C4-2B (cell line): ENCODE results near the gene SIGLEC1.

Experiments used
- H3K27ac ChIP-seq: fragments of 450-650 bp; 2 replicates; pipeline ENCODE4 v1.5.1; 2017
- ZFX ChIP-seq: fragments of 450-650 bp; IDR thresholded peaks from 2 replicates; pipeline ENCODE4 v1.6.1; 2017
- TF ChIP-seq, protein P1 (sequence below): fragments of 450-650 bp; conservative IDR thresholded peaks from 2 replicates; pipeline ENCODE4 v1.5.1; 2017; ENCODE audit warnings: mild to moderate bottlenecking

SIGLEC1 gene

GRCh38 chr20:3712279-3712873, at the start of gene SIGLEC1:
Gene SIGLEC1, minus strand, starts transcription at chr20:3712600. Its CDS starts 5,472 bp downstream, at chr20:3707128.
- H3K27ac ChIP-seq = no peak within 1 kb of the TSS
- no peak for TF ChIP-seq ZFX
- TF ChIP-seq, protein P1, sequence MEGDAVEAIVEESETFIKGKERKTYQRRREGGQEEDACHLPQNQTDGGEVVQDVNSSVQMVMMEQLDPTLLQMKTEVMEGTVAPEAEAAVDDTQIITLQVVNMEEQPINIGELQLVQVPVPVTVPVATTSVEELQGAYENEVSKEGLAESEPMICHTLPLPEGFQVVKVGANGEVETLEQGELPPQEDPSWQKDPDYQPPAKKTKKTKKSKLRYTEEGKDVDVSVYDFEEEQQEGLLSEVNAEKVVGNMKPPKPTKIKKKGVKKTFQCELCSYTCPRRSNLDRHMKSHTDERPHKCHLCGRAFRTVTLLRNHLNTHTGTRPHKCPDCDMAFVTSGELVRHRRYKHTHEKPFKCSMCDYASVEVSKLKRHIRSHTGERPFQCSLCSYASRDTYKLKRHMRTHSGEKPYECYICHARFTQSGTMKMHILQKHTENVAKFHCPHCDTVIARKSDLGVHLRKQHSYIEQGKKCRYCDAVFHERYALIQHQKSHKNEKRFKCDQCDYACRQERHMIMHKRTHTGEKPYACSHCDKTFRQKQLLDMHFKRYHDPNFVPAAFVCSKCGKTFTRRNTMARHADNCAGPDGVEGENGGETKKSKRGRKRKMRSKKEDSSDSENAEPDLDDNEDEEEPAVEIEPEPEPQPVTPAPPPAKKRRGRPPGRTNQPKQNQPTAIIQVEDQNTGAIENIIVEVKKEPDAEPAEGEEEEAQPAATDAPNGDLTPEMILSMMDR = no peak

GRCh38 chr20:3760655-3761348, 48.4 kb upstream of the SIGLEC1 start:
- TF ChIP-seq ZFX = no peak
- TF ChIP-seq, protein P1 = no peak

DNA sequence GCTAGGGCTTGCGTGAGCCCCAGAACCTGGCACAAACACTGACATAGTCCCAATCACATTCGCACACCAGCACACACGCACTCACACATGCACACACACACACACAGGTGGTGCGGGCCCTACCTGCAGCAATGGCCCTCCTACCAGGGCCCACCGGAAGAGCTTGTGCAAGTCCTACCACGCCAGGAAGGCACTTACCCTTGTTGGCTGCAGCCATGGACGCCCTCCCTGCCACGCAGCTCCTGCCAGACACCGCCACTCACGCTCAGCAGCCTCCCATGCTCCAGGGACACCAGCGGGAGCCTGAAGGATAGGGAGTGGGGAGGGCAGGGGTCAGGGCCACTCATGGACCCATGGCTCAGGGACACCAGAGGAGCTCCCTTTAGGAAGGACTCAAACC, 47.5 kb upstream of the SIGLEC1 start:
- no peak overlapping the region for H3K27ac ChIP-seq
- no peak for TF ChIP-seq ZFX
- TF ChIP-seq, protein P1 = no peak

More at GRCh38 chr20:3760655-3761348, 48.4 kb upstream of the SIGLEC1 start:
- H3K27ac ChIP-seq = no peak overlapping the region

DNA sequence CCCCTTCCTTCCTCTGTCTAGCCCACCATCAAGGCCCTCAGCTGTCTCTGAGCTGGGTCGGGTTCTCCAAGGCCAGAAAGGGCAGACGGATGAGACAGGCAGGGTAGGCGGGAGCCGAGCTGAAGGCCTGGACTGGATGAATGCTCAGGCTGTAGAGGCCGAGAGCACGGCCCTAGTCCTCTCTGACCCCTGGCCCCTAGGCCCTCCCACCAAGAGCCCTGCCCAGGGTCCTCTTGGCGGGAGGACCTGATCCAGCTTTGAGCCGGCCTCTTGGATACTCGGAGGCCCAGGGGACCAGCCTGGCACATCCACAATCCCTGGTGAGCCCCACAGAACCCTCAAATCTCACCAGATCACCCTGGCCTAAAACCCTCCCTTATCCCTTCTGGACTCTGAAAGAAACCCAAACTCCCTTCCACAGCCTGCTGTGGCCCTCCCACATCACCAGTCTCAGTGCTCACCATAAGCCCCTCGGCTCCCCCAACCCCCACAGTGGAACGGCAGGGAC, 47.0 kb upstream of the SIGLEC1 start:
- H3K27ac ChIP-seq = no peak overlapping the region
- no peak for TF ChIP-seq ZFX
- TF ChIP-seq, protein P1 = no peak

- H3K27ac ChIP-seq = no peak overlapping the region
- TF ChIP-seq, protein P1 = no peak
- TF ChIP-seq ZFX = no peak
Measured at GRCh38 chr20:3758566-3758965, 46.2 kb upstream of the SIGLEC1 start.

GRCh38 chr20:3757268-3757667, 44.9 kb upstream of the SIGLEC1 start:
- H3K27ac ChIP-seq = no peak overlapping the region
- TF ChIP-seq, protein P1 = no peak
- TF ChIP-seq ZFX = no peak

DNA sequence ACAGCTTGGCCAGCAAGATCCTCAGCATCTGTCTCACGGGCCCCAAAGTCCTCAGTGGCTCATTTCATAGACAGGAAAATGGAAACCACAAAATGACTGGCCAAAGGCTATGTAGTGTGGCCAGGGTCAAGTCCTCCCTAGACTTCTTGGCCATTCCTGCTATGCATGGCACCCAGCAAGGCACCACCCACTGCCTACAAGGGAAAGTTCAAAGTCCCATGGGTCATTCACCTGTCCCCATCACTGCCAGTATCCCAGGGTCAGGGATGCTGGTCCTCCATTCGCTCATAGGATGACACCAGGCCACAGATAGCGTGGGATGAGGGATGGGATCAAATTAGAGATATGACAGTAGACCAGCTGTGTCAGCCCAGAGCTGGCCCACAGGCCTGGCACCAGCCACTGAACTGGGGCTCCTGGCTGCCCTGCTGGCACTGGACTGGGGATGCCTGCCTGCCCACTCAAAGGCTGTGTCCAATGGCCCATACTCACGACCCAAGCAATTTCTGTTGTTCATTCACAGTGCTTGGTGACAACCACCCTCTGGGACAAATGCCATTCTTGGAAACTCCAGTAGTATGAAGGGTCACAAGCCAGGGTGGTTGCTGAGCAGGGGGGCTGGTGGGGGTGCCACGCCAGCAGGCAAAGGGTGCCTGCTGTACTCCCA, 43.5 kb upstream of the SIGLEC1 start:
- TF ChIP-seq ZFX = no peak
- TF ChIP-seq, protein P1 = no peak
- H3K27ac ChIP-seq = no peak overlapping the region
